SK-N-SH treated with all-trans-retinoic acid at 6 μM for 48 hours (cell line): ENCODE measurements around the gene CNTNAP2.
A peak's percentile ranks its signal among the peaks of the same experiment; 100 is the strongest.

ENCODE experiments used
- ATAC-seq: fragments of 200-7000 bp; cut with Tn5 transposase; 3 replicates; pipeline ENCODE4 v1.9.1; 2020; ENCODE audit warnings: mild to moderate bottlenecking, moderate library complexity
- ARNTL ChIP-seq: fragments of 450-650 bp; formaldehyde crosslinking; IDR thresholded peaks from 2 replicates; pipeline ENCODE4 v1.5.0; 2020; ENCODE audit warnings: low read depth, mild to moderate bottlenecking, moderate library complexity, borderline replicate concordance
- BACH2 ChIP-seq: fragments of 250-450 bp; sonication (Bioruptor Pico); IDR thresholded peaks from 2 replicates; pipeline ENCODE4 v1.9.0; 2021; ENCODE audit warnings: mild to moderate bottlenecking, borderline replicate concordance
- CSDC2 ChIP-seq: fragments of 250-450 bp; sonication (Bioruptor Pico); IDR thresholded peaks from 2 replicates; pipeline ENCODE4 v1.5.0; 2020; ENCODE audit warnings: mild to moderate bottlenecking, moderate library complexity
- GLIS3 ChIP-seq: fragments of 250-450 bp; sonication (Bioruptor Pico); IDR thresholded peaks from 2 replicates; pipeline ENCODE4 v1.5.0; 2020; ENCODE audit warnings: mild to moderate bottlenecking, moderate library complexity
- OSR1 ChIP-seq: fragments of 250-450 bp; sonication (Bioruptor Pico); IDR thresholded peaks from 2 replicates; pipeline ENCODE4 v1.8.0; 2022; ENCODE audit warnings: moderate library complexity, mild to moderate bottlenecking, inconsistent platforms
- PPARA ChIP-seq: fragments of 250-450 bp; sonication (Bioruptor Pico); IDR thresholded peaks from 2 replicates; pipeline ENCODE4 v1.5.0; 2020; ENCODE audit warnings: mild to moderate bottlenecking, borderline replicate concordance
- SNAI2 ChIP-seq: fragments of 250-450 bp; sonication (Bioruptor Pico); IDR thresholded peaks from 2 replicates; pipeline ENCODE4 v1.5.0; 2020; ENCODE audit warnings: mild to moderate bottlenecking, moderate library complexity
- TCF4 ChIP-seq: fragments of 250-450 bp; sonication (Bioruptor Pico); IDR thresholded peaks from 2 replicates; pipeline ENCODE4 v1.8.0; 2021; ENCODE audit warnings: mild to moderate bottlenecking, moderate library complexity, borderline replicate concordance
- TOX ChIP-seq: fragments of 250-450 bp; sonication (Bioruptor Pico); IDR thresholded peaks from 2 replicates; pipeline ENCODE4 v1.8.0; 2021; ENCODE audit warnings: mild to moderate bottlenecking, moderate library complexity, borderline replicate concordance
- ZFP3 ChIP-seq: fragments of 250-450 bp; sonication (Bioruptor Pico); IDR thresholded peaks from 2 replicates; pipeline ENCODE4 v1.5.0; 2020; ENCODE audit warnings: mild to moderate bottlenecking, moderate library complexity
- ZFP30 ChIP-seq: fragments of 450-650 bp; formaldehyde crosslinking; IDR thresholded peaks from 2 replicates; pipeline ENCODE4 v1.5.0; 2022; ENCODE audit warnings: mild to moderate bottlenecking, moderate library complexity
- ZNF565 ChIP-seq: fragments of 450-650 bp; formaldehyde crosslinking; conservative IDR thresholded peaks from 2 replicates; pipeline ENCODE4 v1.5.0; 2020; ENCODE audit warnings: low read depth, mild to moderate bottlenecking, moderate library complexity
- ZNF8 ChIP-seq: fragments of 450-650 bp; formaldehyde crosslinking; IDR thresholded peaks from 2 replicates; pipeline ENCODE4 v1.5.0; 2020; ENCODE audit warnings: mild to moderate bottlenecking, moderate library complexity
- TF ChIP-seq, protein P1 (sequence below): fragments of 250-450 bp; sonication (Bioruptor Pico); IDR thresholded peaks from 2 replicates; pipeline ENCODE4 v1.8.0; 2020; ENCODE audit warnings: mild to moderate bottlenecking, moderate library complexity, borderline replicate concordance
- TF ChIP-seq, protein P2 (sequence below): fragments of 250-450 bp; sonication (Bioruptor Pico); IDR thresholded peaks from 2 replicates; pipeline ENCODE4 v1.5.1; 2020; ENCODE audit warnings: low read depth, mild to moderate bottlenecking, moderate library complexity
- TF ChIP-seq, protein P3 (sequence below): fragments of 250-450 bp; sonication (Bioruptor Pico); IDR thresholded peaks from 2 replicates; pipeline ENCODE4 v1.5.0; 2020; ENCODE audit warnings: mild to moderate bottlenecking, moderate library complexity
- TF ChIP-seq, protein P4 (sequence below): fragments of 250-450 bp; sonication (Bioruptor Pico); IDR thresholded peaks from 2 replicates; pipeline ENCODE4 v1.8.0; 2021; ENCODE audit warnings: low read depth, mild to moderate bottlenecking, moderate library complexity, borderline replicate concordance

CNTNAP2 gene

DNA sequence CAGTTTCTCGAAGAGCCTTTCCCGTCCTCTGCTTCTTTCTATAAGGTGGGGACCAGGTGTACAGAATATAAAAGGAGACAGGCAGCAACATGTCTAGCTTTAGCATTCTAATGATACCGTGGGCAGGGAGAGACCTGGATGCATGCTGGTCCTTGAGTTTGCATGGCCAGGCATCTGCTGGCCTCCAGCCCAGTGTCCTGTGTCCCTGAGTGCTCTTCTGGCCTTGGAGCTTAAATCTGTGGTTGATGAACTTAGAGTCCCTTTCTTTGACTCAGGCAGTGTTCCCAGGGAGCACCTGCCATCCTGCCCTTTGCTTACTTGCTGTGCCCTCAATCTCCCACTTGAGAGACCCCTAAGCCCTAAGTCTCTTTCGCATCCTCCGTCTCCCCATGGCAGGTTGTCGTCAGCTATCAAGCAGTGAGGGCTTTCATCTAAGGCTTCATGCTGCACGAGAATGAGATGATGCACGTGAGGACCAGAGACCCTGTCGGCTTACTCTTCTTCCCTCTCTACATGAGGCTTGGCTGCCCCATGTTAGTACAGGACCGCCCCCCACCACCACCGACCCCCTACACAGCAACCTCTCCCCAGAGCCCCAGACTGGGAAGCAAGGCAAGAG is 2160.6 kb downstream of the CNTNAP2 start:
- ATAC-seq: peak; percentile 35
- no peak for TF ChIP-seq CSDC2 (CRISPR knock-in tag)
- no peak for TF ChIP-seq OSR1
- TF ChIP-seq, protein P1, sequence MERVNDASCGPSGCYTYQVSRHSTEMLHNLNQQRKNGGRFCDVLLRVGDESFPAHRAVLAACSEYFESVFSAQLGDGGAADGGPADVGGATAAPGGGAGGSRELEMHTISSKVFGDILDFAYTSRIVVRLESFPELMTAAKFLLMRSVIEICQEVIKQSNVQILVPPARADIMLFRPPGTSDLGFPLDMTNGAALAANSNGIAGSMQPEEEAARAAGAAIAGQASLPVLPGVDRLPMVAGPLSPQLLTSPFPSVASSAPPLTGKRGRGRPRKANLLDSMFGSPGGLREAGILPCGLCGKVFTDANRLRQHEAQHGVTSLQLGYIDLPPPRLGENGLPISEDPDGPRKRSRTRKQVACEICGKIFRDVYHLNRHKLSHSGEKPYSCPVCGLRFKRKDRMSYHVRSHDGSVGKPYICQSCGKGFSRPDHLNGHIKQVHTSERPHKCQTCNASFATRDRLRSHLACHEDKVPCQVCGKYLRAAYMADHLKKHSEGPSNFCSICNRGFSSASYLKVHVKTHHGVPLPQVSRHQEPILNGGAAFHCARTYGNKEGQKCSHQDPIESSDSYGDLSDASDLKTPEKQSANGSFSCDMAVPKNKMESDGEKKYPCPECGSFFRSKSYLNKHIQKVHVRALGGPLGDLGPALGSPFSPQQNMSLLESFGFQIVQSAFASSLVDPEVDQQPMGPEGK (CRISPR knock-in tag): no peak
- no peak for TF ChIP-seq ARNTL
- no peak for TF ChIP-seq ZNF8 (CRISPR knock-in tag)
- TF ChIP-seq ZNF565 (CRISPR knock-in tag): no peak
- TF ChIP-seq, protein P2, sequence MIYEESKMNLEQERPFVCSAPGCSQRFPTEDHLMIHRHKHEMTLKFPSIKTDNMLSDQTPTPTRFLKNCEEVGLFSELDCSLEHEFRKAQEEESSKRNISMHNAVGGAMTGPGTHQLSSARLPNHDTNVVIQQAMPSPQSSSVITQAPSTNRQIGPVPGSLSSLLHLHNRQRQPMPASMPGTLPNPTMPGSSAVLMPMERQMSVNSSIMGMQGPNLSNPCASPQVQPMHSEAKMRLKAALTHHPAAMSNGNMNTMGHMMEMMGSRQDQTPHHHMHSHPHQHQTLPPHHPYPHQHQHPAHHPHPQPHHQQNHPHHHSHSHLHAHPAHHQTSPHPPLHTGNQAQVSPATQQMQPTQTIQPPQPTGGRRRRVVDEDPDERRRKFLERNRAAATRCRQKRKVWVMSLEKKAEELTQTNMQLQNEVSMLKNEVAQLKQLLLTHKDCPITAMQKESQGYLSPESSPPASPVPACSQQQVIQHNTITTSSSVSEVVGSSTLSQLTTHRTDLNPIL: no peak
- TF ChIP-seq TOX (CRISPR knock-in tag): no peak
- TF ChIP-seq, protein P3, sequence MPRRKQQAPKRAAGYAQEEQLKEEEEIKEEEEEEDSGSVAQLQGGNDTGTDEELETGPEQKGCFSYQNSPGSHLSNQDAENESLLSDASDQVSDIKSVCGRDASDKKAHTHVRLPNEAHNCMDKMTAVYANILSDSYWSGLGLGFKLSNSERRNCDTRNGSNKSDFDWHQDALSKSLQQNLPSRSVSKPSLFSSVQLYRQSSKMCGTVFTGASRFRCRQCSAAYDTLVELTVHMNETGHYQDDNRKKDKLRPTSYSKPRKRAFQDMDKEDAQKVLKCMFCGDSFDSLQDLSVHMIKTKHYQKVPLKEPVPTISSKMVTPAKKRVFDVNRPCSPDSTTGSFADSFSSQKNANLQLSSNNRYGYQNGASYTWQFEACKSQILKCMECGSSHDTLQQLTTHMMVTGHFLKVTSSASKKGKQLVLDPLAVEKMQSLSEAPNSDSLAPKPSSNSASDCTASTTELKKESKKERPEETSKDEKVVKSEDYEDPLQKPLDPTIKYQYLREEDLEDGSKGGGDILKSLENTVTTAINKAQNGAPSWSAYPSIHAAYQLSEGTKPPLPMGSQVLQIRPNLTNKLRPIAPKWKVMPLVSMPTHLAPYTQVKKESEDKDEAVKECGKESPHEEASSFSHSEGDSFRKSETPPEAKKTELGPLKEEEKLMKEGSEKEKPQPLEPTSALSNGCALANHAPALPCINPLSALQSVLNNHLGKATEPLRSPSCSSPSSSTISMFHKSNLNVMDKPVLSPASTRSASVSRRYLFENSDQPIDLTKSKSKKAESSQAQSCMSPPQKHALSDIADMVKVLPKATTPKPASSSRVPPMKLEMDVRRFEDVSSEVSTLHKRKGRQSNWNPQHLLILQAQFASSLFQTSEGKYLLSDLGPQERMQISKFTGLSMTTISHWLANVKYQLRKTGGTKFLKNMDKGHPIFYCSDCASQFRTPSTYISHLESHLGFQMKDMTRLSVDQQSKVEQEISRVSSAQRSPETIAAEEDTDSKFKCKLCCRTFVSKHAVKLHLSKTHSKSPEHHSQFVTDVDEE (CRISPR knock-in tag): no peak
- no peak for TF ChIP-seq TCF4 (CRISPR knock-in tag)
- TF ChIP-seq SNAI2 (CRISPR knock-in tag): no peak
- TF ChIP-seq PPARA (CRISPR knock-in tag): no peak
- TF ChIP-seq GLIS3 (CRISPR knock-in tag): no peak

DNA sequence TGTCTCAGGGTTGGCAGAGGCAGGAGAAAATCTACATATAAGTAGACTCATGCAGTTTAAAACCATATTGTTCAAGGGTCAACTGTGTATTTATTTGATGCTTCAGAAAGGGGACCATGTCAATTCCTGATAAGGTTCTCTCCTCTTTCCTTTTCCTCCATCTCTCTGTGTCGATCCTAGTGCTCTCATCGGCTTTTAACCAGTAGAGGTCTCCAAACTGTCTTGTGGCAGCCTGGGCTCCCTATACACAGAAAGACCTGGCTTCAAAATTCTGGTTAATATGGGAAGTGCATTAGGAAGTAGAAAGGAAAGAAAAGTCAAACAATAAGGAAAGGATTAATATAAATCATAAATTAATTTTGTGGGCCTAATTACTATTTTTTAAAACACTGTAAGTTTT is 2169.5 kb downstream of the CNTNAP2 start:
- TF ChIP-seq CSDC2 (CRISPR knock-in tag): no peak
- TF ChIP-seq SNAI2 (CRISPR knock-in tag): no peak
- TF ChIP-seq ZFP3: no peak
- no peak for TF ChIP-seq TOX (CRISPR knock-in tag)
- TF ChIP-seq BACH2 (CRISPR knock-in tag): no peak
- TF ChIP-seq, protein P3 (CRISPR knock-in tag): no peak
- peak; percentile 72; the same call in 1 of the 2 replicates for TF ChIP-seq ZFP30
- TF ChIP-seq, protein P4, sequence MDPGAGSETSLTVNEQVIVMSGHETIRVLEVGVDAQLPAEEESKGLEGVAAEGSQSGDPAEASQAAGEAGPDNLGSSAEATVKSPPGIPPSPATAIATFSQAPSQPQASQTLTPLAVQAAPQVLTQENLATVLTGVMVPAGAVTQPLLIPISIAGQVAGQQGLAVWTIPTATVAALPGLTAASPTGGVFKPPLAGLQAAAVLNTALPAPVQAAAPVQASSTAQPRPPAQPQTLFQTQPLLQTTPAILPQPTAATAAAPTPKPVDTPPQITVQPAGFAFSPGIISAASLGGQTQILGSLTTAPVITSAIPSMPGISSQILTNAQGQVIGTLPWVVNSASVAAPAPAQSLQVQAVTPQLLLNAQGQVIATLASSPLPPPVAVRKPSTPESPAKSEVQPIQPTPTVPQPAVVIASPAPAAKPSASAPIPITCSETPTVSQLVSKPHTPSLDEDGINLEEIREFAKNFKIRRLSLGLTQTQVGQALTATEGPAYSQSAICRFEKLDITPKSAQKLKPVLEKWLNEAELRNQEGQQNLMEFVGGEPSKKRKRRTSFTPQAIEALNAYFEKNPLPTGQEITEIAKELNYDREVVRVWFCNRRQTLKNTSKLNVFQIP (CRISPR knock-in tag): no peak
- TF ChIP-seq, all 23 proteins: peak for 1
- ATAC-seq: peak; percentile 94

- no peak for TF ChIP-seq ZFP30
- no peak for TF ChIP-seq BACH2 (CRISPR knock-in tag)
- TF ChIP-seq, protein P1 (CRISPR knock-in tag): no peak
- no peak for TF ChIP-seq PPARA (CRISPR knock-in tag)
- TF ChIP-seq TOX (CRISPR knock-in tag): no peak
- TF ChIP-seq, protein P3 (CRISPR knock-in tag): no peak
- no peak for TF ChIP-seq ZFP3
- TF ChIP-seq, protein P4 (CRISPR knock-in tag): no peak
- TF ChIP-seq ARNTL: no peak
- TF ChIP-seq, all 23 proteins: peak for 0
These were observed 2170.9 kb downstream of the CNTNAP2 start for GRCh38 chr7:148287538-148287937.

More at GRCh38 chr7:148287538-148287937, 2170.9 kb downstream of the CNTNAP2 start:
- no peak for ATAC-seq
